ENCODE data around the gene TET3. TPM values are rescaled to one million over a fixed set of nuclear protein-coding genes. Genes with fewer than 3 reads are reported as not detected.
A peak's percentile ranks its signal among the peaks of the same experiment; 100 is the strongest.

TET3 gene
- total RNA-seq, 1 donor from 2014 or later, result 32.8 TPM

GRCh38 chr2:74001121-74001520 is 16.4 kb downstream of the TET3 start:
- H3K27ac Mint-ChIP-seq (ENCODE audit: unreplicated experiment), result peak overlapping the region; percentile 36
- H3K36me3 Mint-ChIP-seq (ENCODE audit: low read depth, unreplicated experiment), result peaks cover 6% of the 10 kb centered on the region
- Histone ChIP-seq H3K27me3 (ENCODE audit: insufficient read depth, low read length) (no peaks in the 10 kb centered on the region), H3K79me2 (ENCODE audit: insufficient read depth, low read length) (peaks cover 70% of the 10 kb centered on the region), H3K4me3 (ENCODE audit: insufficient read depth, low read depth, low read length) (no peak overlapping the region), H2AFZ (ENCODE audit: low read depth, low read length) (no peak overlapping the region), H3K9me3 (ENCODE audit: insufficient read depth, low read depth, low read length) (no peaks in the 10 kb centered on the region), H3K4me2 (ENCODE audit: low read length) (no peak overlapping the region), H4K20me1 (ENCODE audit: insufficient read depth, low read length) (peaks cover 90% of the 10 kb centered on the region), H3K27ac (ENCODE audit: low read depth, low read length) (no peak overlapping the region), H3K9ac (ENCODE audit: low read length) (no peak overlapping the region), H3K36me3 (ENCODE audit: insufficient read depth, low read length) (no peaks in the 10 kb centered on the region), H3K4me1 (ENCODE audit: insufficient read depth, low read length) (peaks cover 40% of the 10 kb centered on the region)
- H3K27me3 Mint-ChIP-seq (ENCODE audit: low read depth, unreplicated experiment), result no peaks in the 10 kb centered on the region
- FAIRE-seq (no peak), DNase-seq (ENCODE audit: low read depth) (no peak)
- peaks cover 47% of the 10 kb centered on the region for H3K4me1 Mint-ChIP-seq (ENCODE audit: low read depth, unreplicated experiment)
- H3K9me3 Mint-ChIP-seq (ENCODE audit: unreplicated experiment), result no peaks in the 10 kb centered on the region
- H3K4me3 Mint-ChIP-seq (ENCODE audit: unreplicated experiment), result peak overlapping the region; percentile 81
- TF ChIP-seq CTCF (IDR thresholded peaks at IDR 0.05; ENCODE audit: insufficient read depth, low read depth, low read length), result no peak
- TF ChIP-seq EZH2 (IDR thresholded peaks at IDR 0.05; ENCODE audit: insufficient read depth, low read length), result no peak

- H3K4me3 Mint-ChIP-seq (ENCODE audit: unreplicated experiment), result peak overlapping the region; percentile 81
- TF ChIP-seq EZH2 (IDR thresholded peaks at IDR 0.05; ENCODE audit: insufficient read depth, low read length) (no peak), CTCF (IDR thresholded peaks at IDR 0.05; ENCODE audit: insufficient read depth, low read depth, low read length) (no peak)
- H3K4me3 ChIP-seq (ENCODE audit: insufficient read depth, low read depth, low read length), result peak overlapping the region; percentile 79
- DNase-seq (ENCODE audit: low read depth) (no peak), FAIRE-seq (no peak)
- H3K4me1 ChIP-seq (ENCODE audit: insufficient read depth, low read length), result peaks cover 42% of the 10 kb centered on the region
- H3K79me2 ChIP-seq (ENCODE audit: insufficient read depth, low read length), result peaks cover 71% of the 10 kb centered on the region
- peak overlapping the region; percentile 99 for H3K4me2 ChIP-seq (ENCODE audit: low read length)
- peaks cover 53% of the 10 kb centered on the region for H3K4me1 Mint-ChIP-seq (ENCODE audit: low read depth, unreplicated experiment)
- no peak overlapping the region for H3K27ac ChIP-seq (ENCODE audit: low read depth, low read length)
- H3K36me3 ChIP-seq (ENCODE audit: insufficient read depth, low read length), result no peaks in the 10 kb centered on the region
- no peaks in the 10 kb centered on the region for H3K27me3 Mint-ChIP-seq (ENCODE audit: low read depth, unreplicated experiment)
- no peaks in the 10 kb centered on the region for H3K27me3 ChIP-seq (ENCODE audit: insufficient read depth, low read length)
- no peaks in the 10 kb centered on the region for H3K9me3 ChIP-seq (ENCODE audit: insufficient read depth, low read depth, low read length)
- peaks cover 91% of the 10 kb centered on the region for H4K20me1 ChIP-seq (ENCODE audit: insufficient read depth, low read length)
- H3K9me3 Mint-ChIP-seq (ENCODE audit: unreplicated experiment), result no peaks in the 10 kb centered on the region
- peaks cover 6% of the 10 kb centered on the region for H3K36me3 Mint-ChIP-seq (ENCODE audit: low read depth, unreplicated experiment)
- H2AFZ ChIP-seq (ENCODE audit: low read depth, low read length), result peak overlapping the region; percentile 67
- peak overlapping the region; percentile 23 for H3K9ac ChIP-seq (ENCODE audit: low read length)
- no peak overlapping the region for H3K27ac Mint-ChIP-seq (ENCODE audit: unreplicated experiment)
Observed at GRCh38 chr2:74001781-74002504, 17.2 kb downstream of the TET3 start.
